SU-DHL-6 (cell line): ENCODE measurements around the gene SURF4.

ENCODE experiments used
- EZH2phosphoT487 ChIP-seq: fragments of 200-600 bp; sonication (generic), shearing (Covaris generic); conservative IDR thresholded peaks from 2 replicates; pipeline ENCODE4 v1.6.1; 2018; ENCODE audit warnings: mild to moderate bottlenecking, antibody characterized with exemption, low read length, moderate library complexity, mixed read lengths
- TF ChIP-seq, protein P1 (sequence below): fragments of 200-600 bp; sonication (generic); IDR thresholded peaks from one replicate; pipeline ENCODE4 v1.5.1; 2017; ENCODE audit warnings: antibody characterized with exemption, mild to moderate bottlenecking, low read length, moderate library complexity; ENCODE audit not compliant: insufficient read depth, poor library complexity, severe bottlenecking

GRCh38 chr9:133321411-133321935 lies 54.4 kb downstream of the SURF4 start:
- TF ChIP-seq, protein P1, sequence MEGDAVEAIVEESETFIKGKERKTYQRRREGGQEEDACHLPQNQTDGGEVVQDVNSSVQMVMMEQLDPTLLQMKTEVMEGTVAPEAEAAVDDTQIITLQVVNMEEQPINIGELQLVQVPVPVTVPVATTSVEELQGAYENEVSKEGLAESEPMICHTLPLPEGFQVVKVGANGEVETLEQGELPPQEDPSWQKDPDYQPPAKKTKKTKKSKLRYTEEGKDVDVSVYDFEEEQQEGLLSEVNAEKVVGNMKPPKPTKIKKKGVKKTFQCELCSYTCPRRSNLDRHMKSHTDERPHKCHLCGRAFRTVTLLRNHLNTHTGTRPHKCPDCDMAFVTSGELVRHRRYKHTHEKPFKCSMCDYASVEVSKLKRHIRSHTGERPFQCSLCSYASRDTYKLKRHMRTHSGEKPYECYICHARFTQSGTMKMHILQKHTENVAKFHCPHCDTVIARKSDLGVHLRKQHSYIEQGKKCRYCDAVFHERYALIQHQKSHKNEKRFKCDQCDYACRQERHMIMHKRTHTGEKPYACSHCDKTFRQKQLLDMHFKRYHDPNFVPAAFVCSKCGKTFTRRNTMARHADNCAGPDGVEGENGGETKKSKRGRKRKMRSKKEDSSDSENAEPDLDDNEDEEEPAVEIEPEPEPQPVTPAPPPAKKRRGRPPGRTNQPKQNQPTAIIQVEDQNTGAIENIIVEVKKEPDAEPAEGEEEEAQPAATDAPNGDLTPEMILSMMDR: no peak
- TF ChIP-seq EZH2phosphoT487: no peak
